T-helper 2 cell treated with Interferon-gamma antibody and Interleukin-4, amounts not matched to agents 5 μg/mL and 100 μg/mL, for 36 hours (primary cell): ENCODE measurements around the gene CCDC148.
"Not testable (repeated sequence)": the region's sequence is repeated elsewhere in the genome, so short reads cannot be mapped to it uniquely, and the experiment has no call there.

ENCODE experiments used
- DNase-seq: peaks from one replicate; pipeline ENCODE4 v3.0.0; 2021; ENCODE audit warnings: low spot score
- H3K27ac Mint-ChIP-seq: one replicate; pipeline ENCODE4 v1.8.0; 2021; ENCODE audit warnings: mild to moderate bottlenecking, mixed read lengths
- H3K27me3 Mint-ChIP-seq: one replicate; pipeline ENCODE4 v1.8.0; 2021; ENCODE audit warnings: low read depth, mixed read lengths
- H3K36me3 Mint-ChIP-seq: one replicate; pipeline ENCODE4 v1.8.0; 2021; ENCODE audit warnings: low read depth, mixed read lengths
- H3K4me1 Mint-ChIP-seq: one replicate; pipeline ENCODE4 v1.8.0; 2021; ENCODE audit warnings: low read depth, mixed read lengths
- H3K4me3 Mint-ChIP-seq: one replicate; pipeline ENCODE4 v1.8.0; 2022; ENCODE audit warnings: mild to moderate bottlenecking, moderate library complexity, mixed read lengths
- H3K9me3 Mint-ChIP-seq: one replicate; pipeline ENCODE4 v1.8.0; 2021; ENCODE audit warnings: mixed read lengths

Gene CCDC148

DNA sequence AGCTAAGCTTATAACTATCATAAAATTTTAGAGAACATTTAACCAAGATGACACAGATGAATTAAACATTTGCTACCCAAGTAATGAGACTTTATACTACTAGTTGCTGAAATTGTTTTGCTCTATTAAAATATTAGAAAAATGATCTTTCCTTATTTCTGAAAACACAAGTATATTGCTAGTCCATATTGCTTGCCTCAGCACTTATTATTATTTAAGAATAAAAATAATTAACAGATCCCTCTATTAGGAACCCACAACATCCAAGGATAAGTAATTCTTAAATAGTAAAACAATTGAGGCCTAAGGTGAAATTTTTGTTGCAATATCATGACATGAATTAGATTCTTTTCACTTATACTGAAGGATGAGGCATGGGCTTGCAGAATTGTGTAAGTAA is 65.2 kb downstream of the CCDC148 start:
- Mint-ChIP-seq H3K4me1 (peaks cover 6% of the 10 kb centered on the region), H3K4me3 (no peak overlapping the region), H3K27me3 (peaks cover 8% of the 10 kb centered on the region), H3K27ac (no peak overlapping the region), H3K9me3 (no peaks in the 10 kb centered on the region), H3K36me3 (no peaks in the 10 kb centered on the region)
- DNase-seq: no peak

DNA sequence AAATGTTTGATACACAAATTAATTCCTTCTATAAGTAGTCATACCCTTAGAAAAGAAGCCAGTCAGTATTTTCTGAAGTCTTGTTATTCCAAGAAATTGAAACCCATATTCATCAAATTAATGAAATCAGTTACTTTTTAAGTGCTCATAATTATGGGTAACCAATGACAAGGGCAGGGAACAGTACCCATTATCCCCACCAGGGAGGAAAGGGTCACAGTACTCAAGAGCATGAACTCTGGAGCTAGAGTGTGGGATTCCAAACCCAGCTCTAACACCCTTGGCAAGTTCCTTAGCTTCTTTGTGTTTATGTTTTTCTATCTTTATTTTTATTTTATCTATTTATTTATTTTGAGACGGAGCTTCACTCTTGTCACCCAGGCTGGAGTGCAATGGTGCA is 68.4 kb downstream of the CCDC148 start:
- Mint-ChIP-seq H3K36me3 (no peaks in the 10 kb centered on the region), H3K9me3 (no peaks in the 10 kb centered on the region), H3K4me1 (peaks cover 6% of the 10 kb centered on the region), H3K27me3 (peaks cover 7% of the 10 kb centered on the region), H3K4me3 (no peak overlapping the region), H3K27ac (no peak overlapping the region)
- no peak for DNase-seq

DNA sequence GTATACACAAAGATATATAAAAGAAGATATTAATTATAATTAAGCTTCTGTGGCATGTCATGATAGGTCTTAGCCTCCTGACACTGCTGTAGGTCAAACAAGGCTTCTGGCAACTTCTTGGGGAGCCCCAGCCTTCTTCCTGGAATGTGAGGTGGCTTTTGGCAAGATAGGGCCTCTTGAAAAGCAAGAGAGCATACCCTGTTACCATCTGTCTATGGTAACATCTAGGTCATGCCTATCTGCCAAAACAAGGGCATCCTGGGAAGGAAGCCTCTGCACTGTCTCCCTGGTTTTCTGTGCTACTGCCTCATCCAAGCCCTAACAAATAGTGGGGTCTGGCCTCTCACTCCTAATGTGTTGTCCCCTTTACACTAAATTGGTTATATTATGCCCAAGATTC is 70.9 kb downstream of the CCDC148 start:
- no peaks in the 10 kb centered on the region for H3K4me1 Mint-ChIP-seq
- H3K27ac Mint-ChIP-seq: no peak overlapping the region
- no peaks in the 10 kb centered on the region for H3K36me3 Mint-ChIP-seq
- peaks cover 6% of the 10 kb centered on the region for H3K27me3 Mint-ChIP-seq
- H3K9me3 Mint-ChIP-seq: no peaks in the 10 kb centered on the region
- DNase-seq: no peak
- H3K4me3 Mint-ChIP-seq: no peak overlapping the region

DNA sequence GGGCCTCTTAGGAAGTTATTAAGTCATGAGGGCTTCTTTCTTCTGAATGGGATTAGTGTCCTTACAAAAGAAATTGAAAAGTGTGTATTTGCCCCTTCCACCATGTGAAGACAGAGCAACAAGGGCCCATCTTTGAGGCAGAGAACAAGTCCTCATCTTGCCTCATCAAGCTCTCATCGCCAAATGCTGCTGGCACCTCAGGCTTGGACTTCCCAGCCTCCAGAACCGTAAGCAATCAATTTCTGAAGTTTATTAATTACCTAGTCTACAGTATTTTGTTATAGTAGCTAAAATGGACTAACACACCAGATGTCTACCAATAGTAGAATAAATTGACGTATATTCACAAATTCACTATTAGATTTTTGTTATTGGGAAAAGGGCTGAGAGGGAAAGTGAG is 74.6 kb downstream of the CCDC148 start:
- no peak overlapping the region for H3K27ac Mint-ChIP-seq
- no peaks in the 10 kb centered on the region for H3K9me3 Mint-ChIP-seq
- H3K4me1 Mint-ChIP-seq: no peaks in the 10 kb centered on the region
- peaks cover 6% of the 10 kb centered on the region for H3K27me3 Mint-ChIP-seq
- H3K4me3 Mint-ChIP-seq: no peak overlapping the region
- no peaks in the 10 kb centered on the region for H3K36me3 Mint-ChIP-seq
- no peak for DNase-seq

DNA sequence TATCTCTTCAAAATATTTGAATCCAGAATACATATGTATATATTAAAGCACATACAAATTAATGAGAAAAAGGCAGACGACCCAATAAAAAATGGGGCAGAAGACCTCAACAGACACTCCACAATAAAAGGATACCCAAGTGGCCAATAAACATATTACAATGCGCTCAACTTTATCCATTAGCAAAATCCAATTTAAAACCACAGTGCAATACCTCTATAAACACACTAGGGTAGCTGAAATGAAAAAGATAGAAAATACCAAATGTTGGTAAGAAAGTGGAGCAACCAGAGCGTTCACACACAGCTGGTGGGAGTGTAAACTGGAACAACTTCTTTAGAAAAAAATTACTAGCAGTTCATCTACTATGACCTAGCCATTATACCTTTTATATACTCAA is 75.3 kb downstream of the CCDC148 start:
- Mint-ChIP-seq H3K4me3 (no peak overlapping the region), H3K27me3 (peaks cover 6% of the 10 kb centered on the region), H3K36me3 (no peaks in the 10 kb centered on the region), H3K27ac (no peak overlapping the region), H3K9me3 (no peaks in the 10 kb centered on the region), H3K4me1 (no peaks in the 10 kb centered on the region)
- no peak for DNase-seq

- Mint-ChIP-seq H3K27me3 (peaks cover 6% of the 10 kb centered on the region), H3K36me3 (no peaks in the 10 kb centered on the region)
- no peak for DNase-seq
Measured at GRCh38 chr2:158380746-158381145, 75.8 kb downstream of the CCDC148 start.

GRCh38 chr2:158378926-158379325 is 77.6 kb downstream of the CCDC148 start:
- Mint-ChIP-seq H3K4me1 (no peaks in the 10 kb centered on the region), H3K4me3 (no peak overlapping the region), H3K36me3 (no peaks in the 10 kb centered on the region), H3K27ac (no peak overlapping the region), H3K9me3 (no peaks in the 10 kb centered on the region), H3K27me3 (peaks cover 3% of the 10 kb centered on the region)
- DNase-seq: no peak

More at GRCh38 chr2:158380746-158381145, 75.8 kb downstream of the CCDC148 start:
- Mint-ChIP-seq H3K9me3 (no peaks in the 10 kb centered on the region), H3K4me1 (no peaks in the 10 kb centered on the region), H3K4me3 (no peak overlapping the region), H3K27ac (no peak overlapping the region)

- H3K36me3 Mint-ChIP-seq: no peaks in the 10 kb centered on the region
- H3K4me3 Mint-ChIP-seq: no peak overlapping the region
- no peak overlapping the region for H3K27ac Mint-ChIP-seq
Measured at GRCh38 chr2:158366342-158366741, 90.2 kb downstream of the CCDC148 start.

GRCh38 chr2:158359846-158360245 is 96.7 kb downstream of the CCDC148 start:
- Mint-ChIP-seq H3K36me3 (no peaks in the 10 kb centered on the region), H3K4me1 (no peaks in the 10 kb centered on the region), H3K27me3 (no peaks in the 10 kb centered on the region), H3K27ac (no peak overlapping the region), H3K4me3 (no peak overlapping the region), H3K9me3 (peaks cover 9% of the 10 kb centered on the region)
- peak; percentile 17 for DNase-seq

More at GRCh38 chr2:158366342-158366741, 90.2 kb downstream of the CCDC148 start:
- H3K4me1 Mint-ChIP-seq: no peaks in the 10 kb centered on the region
- H3K27me3 Mint-ChIP-seq: peaks cover 2% of the 10 kb centered on the region
- DNase-seq: no peak
- peaks cover 9% of the 10 kb centered on the region for H3K9me3 Mint-ChIP-seq

DNA sequence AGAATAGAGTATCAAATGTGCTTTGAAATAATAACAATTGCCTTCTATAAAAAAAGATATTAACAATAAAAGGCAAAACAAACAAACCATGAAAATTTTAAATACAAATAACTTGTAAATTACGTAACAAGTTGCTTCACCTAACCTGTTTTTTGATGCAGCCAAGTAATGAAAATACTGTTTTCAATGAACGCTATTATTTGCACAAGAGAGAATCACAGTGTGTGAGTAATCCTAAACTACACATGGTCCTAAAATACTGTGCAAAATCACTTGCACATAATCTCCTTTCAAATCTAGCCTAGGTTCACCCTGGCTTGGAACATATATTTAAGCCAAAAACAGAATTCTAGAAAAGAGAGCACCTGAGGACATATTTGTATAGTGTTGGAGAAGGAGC is 98.9 kb downstream of the CCDC148 start:
- H3K27ac Mint-ChIP-seq: no peak overlapping the region
- no peaks in the 10 kb centered on the region for H3K27me3 Mint-ChIP-seq
- H3K36me3 Mint-ChIP-seq: no peaks in the 10 kb centered on the region
- no peak for DNase-seq
- H3K4me1 Mint-ChIP-seq: no peaks in the 10 kb centered on the region
- H3K4me3 Mint-ChIP-seq: no peak overlapping the region
- peaks cover 9% of the 10 kb centered on the region for H3K9me3 Mint-ChIP-seq

DNA sequence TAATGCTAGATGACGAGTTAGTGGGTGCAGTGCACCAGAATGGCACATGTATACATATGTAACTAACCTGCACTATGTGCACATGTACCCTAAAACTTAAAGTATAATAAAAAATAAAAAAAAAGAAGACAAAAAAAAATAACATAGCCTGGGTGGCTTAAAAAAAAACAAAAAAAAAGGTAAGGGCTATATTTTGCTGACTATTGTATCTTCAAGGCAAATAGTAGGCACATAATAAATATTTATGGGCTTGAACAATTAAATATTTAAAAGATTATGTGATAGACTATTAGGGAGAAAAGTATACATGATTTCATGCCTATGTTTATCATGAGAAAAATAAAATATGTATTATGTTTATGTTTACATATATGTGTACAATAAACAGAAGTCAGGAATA is 99.4 kb downstream of the CCDC148 start:
- peaks cover 4% of the 10 kb centered on the region for H3K9me3 Mint-ChIP-seq
- H3K27ac Mint-ChIP-seq: no peak overlapping the region
- no peak for DNase-seq
- no peak overlapping the region for H3K4me3 Mint-ChIP-seq
- no peaks in the 10 kb centered on the region for H3K36me3 Mint-ChIP-seq
- H3K4me1 Mint-ChIP-seq: no peaks in the 10 kb centered on the region
- no peaks in the 10 kb centered on the region for H3K27me3 Mint-ChIP-seq

DNA sequence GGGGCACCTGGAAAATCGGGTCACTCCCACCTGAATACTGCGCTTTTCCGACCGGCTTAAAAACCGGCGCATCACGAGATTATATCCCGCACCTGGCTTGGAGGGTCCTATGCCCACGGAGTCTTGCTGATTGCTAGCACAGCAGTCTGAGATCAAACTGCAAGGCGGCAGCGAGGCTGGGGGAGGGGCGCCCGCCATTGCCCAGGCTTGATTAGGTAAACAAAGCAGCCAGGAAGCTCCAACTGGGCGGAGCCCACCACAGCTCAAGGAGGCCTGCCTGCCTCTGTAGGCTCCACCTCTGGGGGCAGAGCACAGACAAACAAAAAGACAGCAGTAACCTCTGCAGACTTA is 105.1 kb downstream of the CCDC148 start:
- not testable (repeated sequence) for H3K27ac Mint-ChIP-seq, H3K4me1 Mint-ChIP-seq, H3K9me3 Mint-ChIP-seq, H3K36me3 Mint-ChIP-seq, DNase-seq, H3K27me3 Mint-ChIP-seq, H3K4me3 Mint-ChIP-seq

GRCh38 chr2:158350751-158351465 is 105.6 kb downstream of the CCDC148 start:
- not testable (repeated sequence) for H3K36me3 Mint-ChIP-seq, H3K27ac Mint-ChIP-seq, DNase-seq, H3K9me3 Mint-ChIP-seq, H3K4me1 Mint-ChIP-seq, H3K4me3 Mint-ChIP-seq, H3K27me3 Mint-ChIP-seq

DNA sequence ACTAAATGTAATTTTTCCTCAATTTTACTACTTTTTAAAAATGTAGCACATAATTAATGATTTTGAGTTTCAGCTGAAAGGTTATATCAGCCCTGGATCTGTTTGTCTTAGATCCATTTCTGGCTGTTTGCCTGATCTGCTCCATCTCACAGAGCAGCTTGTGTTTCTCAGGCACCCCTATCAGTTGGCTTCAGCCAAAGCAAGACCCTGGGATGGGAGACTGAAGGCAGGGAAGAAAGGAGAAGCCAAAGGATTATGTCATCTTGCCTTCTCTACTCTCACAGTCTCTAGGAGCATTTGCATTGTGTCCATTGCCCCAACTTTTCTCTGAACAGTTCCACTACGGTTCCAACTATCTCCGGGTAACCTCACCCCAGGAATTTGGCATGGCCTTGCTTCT is 110.5 kb downstream of the CCDC148 start:
- Mint-ChIP-seq H3K4me1 (no peaks in the 10 kb centered on the region), H3K36me3 (no peaks in the 10 kb centered on the region), H3K27ac (no peak overlapping the region), H3K4me3 (no peak overlapping the region), H3K27me3 (no peaks in the 10 kb centered on the region), H3K9me3 (no peaks in the 10 kb centered on the region)
- DNase-seq: no peak

DNA sequence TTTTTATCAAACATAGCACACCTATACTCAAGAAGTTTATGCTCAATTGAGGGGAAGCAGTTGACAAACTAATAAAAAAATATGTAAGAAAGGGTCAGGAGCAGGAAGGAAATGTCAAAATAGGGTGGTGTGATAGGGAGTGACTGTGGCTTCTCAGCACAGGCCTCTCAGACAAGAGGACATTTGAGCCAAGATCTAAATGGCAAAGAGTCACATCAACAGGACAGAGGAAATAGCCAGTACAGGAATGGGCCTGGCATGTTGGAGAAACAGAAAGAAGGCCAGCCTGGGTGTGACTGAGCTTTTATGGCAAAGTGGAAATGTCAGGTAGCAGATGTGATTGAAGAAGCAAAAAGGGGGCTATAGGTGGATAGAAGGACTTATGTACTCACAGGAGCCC is 117.0 kb downstream of the CCDC148 start:
- Mint-ChIP-seq H3K4me3 (no peak overlapping the region), H3K36me3 (no peaks in the 10 kb centered on the region), H3K27me3 (no peaks in the 10 kb centered on the region), H3K27ac (no peak overlapping the region), H3K4me1 (no peaks in the 10 kb centered on the region), H3K9me3 (no peaks in the 10 kb centered on the region)
- DNase-seq: no peak
